ENCODE results near the gene ONECUT1. TPM values are rescaled to one million over a fixed set of nuclear protein-coding genes. Genes with fewer than 3 reads are reported as not detected.
A peak's percentile ranks its signal among the peaks of the same experiment; 100 is the strongest.

The ONECUT1 gene
- total RNA-seq, 1 experiment from 2014 or later: 35.9 TPM

DNA sequence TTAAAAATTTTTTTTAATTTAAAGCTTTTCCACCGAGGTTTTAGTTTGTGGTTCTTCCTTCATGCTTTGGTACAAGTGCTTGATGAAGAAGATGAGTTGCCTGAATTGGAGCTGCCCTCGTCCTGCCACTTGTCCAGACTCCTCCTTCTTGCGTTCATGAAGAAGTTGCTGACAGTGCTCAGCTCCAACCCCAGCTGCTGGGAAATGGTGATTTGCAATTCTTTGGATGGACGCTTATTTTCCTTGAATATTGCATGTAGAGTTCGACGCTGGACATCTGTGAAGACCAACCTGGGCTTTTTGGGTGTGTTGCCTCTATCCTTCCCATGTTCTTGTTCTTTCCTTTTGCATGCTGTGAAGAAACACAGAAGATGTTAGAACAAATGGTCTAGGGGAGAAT lies 32.6 kb downstream of the ONECUT1 start (continued):
- TF ChIP-seq, protein P1, sequence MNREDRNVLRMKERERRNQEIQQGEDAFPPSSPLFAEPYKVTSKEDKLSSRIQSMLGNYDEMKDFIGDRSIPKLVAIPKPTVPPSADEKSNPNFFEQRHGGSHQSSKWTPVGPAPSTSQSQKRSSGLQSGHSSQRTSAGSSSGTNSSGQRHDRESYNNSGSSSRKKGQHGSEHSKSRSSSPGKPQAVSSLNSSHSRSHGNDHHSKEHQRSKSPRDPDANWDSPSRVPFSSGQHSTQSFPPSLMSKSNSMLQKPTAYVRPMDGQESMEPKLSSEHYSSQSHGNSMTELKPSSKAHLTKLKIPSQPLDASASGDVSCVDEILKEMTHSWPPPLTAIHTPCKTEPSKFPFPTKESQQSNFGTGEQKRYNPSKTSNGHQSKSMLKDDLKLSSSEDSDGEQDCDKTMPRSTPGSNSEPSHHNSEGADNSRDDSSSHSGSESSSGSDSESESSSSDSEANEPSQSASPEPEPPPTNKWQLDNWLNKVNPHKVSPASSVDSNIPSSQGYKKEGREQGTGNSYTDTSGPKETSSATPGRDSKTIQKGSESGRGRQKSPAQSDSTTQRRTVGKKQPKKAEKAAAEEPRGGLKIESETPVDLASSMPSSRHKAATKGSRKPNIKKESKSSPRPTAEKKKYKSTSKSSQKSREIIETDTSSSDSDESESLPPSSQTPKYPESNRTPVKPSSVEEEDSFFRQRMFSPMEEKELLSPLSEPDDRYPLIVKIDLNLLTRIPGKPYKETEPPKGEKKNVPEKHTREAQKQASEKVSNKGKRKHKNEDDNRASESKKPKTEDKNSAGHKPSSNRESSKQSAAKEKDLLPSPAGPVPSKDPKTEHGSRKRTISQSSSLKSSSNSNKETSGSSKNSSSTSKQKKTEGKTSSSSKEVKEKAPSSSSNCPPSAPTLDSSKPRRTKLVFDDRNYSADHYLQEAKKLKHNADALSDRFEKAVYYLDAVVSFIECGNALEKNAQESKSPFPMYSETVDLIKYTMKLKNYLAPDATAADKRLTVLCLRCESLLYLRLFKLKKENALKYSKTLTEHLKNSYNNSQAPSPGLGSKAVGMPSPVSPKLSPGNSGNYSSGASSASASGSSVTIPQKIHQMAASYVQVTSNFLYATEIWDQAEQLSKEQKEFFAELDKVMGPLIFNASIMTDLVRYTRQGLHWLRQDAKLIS (CRISPR knock-in tag; IDR thresholded peaks at IDR 0.05; ENCODE audit: borderline replicate concordance): no peak

DNA sequence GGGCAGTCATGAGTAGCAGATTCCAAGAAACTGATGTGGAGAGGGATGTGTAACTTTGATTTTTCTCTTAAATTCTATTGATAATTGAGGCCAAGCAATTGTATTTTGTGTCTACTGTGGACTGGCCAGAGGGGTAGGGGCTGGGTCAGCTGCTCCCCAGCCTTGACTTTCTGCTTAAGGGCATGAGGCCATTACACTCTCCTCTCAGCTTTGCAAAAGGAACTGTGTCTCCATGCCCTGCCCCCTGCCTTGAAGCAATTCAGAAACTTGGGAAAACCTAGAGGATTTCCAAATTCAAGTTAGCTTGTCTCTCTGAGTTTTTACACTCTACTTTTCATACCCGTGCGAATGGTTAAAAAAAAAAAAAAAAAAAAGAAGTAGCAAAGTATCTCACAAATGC lies 38.6 kb downstream of the ONECUT1 start:
- Mint-ChIP-seq H3K4me1 (peaks cover 87% of the 10 kb centered on the region), H3K9me3 (peaks cover 7% of the 10 kb centered on the region), H3K4me3 (no peak overlapping the region), H3K36me3 (peaks cover 23% of the 10 kb centered on the region), H3K27me3 (ENCODE audit: low read depth) (no peaks in the 10 kb centered on the region), H3K27ac (peak overlapping the region; percentile 6)
- ATAC-seq (peak; percentile 75), DNase-seq (ENCODE audit: low spot score) (no peak)
- TF ChIP-seq JAZF1 (CRISPR knock-in tag; IDR thresholded peaks at IDR 0.05) (no peak), CREM (CRISPR knock-in tag; IDR thresholded peaks at IDR 0.05) (no peak)
- TF ChIP-seq, protein P2, sequence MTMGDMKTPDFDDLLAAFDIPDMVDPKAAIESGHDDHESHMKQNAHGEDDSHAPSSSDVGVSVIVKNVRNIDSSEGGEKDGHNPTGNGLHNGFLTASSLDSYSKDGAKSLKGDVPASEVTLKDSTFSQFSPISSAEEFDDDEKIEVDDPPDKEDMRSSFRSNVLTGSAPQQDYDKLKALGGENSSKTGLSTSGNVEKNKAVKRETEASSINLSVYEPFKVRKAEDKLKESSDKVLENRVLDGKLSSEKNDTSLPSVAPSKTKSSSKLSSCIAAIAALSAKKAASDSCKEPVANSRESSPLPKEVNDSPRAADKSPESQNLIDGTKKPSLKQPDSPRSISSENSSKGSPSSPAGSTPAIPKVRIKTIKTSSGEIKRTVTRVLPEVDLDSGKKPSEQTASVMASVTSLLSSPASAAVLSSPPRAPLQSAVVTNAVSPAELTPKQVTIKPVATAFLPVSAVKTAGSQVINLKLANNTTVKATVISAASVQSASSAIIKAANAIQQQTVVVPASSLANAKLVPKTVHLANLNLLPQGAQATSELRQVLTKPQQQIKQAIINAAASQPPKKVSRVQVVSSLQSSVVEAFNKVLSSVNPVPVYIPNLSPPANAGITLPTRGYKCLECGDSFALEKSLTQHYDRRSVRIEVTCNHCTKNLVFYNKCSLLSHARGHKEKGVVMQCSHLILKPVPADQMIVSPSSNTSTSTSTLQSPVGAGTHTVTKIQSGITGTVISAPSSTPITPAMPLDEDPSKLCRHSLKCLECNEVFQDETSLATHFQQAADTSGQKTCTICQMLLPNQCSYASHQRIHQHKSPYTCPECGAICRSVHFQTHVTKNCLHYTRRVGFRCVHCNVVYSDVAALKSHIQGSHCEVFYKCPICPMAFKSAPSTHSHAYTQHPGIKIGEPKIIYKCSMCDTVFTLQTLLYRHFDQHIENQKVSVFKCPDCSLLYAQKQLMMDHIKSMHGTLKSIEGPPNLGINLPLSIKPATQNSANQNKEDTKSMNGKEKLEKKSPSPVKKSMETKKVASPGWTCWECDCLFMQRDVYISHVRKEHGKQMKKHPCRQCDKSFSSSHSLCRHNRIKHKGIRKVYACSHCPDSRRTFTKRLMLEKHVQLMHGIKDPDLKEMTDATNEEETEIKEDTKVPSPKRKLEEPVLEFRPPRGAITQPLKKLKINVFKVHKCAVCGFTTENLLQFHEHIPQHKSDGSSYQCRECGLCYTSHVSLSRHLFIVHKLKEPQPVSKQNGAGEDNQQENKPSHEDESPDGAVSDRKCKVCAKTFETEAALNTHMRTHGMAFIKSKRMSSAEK (CRISPR knock-in tag; IDR thresholded peaks at IDR 0.05; ENCODE audit: borderline replicate concordance): no peak
- ChIA-PET POLR2A (interaction anchor here (0.7 kb wide), 1 partner anchor 71 kb away, joined by 3 read pairs; no protein-coding TSS in a partner anchor), CTCF (interaction anchor here (1.1 to 1.3 kb wide), 3 partner anchors 15 to 446 kb away, joined by 3 to 7 read pairs (median 3); no protein-coding TSS in a partner anchor)

DNA sequence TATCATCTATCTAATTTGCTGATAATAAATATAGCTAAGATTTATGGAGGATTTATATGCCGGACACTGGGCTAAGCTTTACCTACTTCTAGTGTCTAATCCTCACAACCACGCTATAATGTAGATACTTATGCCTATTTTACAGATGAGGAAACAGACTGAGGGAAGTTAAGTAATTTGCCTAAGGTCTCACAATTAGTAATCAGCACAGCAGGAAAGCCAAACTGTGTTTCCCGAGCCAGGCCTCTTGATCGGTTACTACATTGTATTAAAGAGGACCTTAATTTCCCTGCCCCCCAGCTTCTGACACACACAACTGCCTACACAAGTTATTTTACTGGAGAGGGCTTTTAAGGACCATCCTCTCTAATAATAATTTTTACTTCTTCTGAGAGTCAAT lies 40.9 kb downstream of the ONECUT1 start:
- DNase-seq (ENCODE audit: low spot score): no peak
- ATAC-seq: no peak
- peaks cover 7% of the 10 kb centered on the region for H3K9me3 Mint-ChIP-seq
- POLR2A ChIA-PET: no interaction called here
- peaks cover 84% of the 10 kb centered on the region for H3K4me1 Mint-ChIP-seq
- no peaks in the 10 kb centered on the region for H3K27me3 Mint-ChIP-seq (ENCODE audit: low read depth)
- H3K27ac Mint-ChIP-seq: peak overlapping the region; percentile 86; the same call in 1 of the 2 replicates
- peaks cover 11% of the 10 kb centered on the region for H3K36me3 Mint-ChIP-seq
- H3K4me3 Mint-ChIP-seq: no peak overlapping the region
- CTCF ChIA-PET: interaction anchor here (0.8 to 2.4 kb wide), 3 partner anchors 13 to 493 kb away, joined by 3 to 9 read pairs (median 4); no protein-coding TSS in a partner anchor
- no peak for TF ChIP-seq ZNF121 (CRISPR knock-in tag; IDR thresholded peaks at IDR 0.05)
- no peak for TF ChIP-seq RORB (CRISPR knock-in tag; IDR thresholded peaks at IDR 0.05)
- TF ChIP-seq RELA (CRISPR knock-in tag; IDR thresholded peaks at IDR 0.05; ENCODE audit: borderline replicate concordance): no peak
- TF ChIP-seq, protein P3, sequence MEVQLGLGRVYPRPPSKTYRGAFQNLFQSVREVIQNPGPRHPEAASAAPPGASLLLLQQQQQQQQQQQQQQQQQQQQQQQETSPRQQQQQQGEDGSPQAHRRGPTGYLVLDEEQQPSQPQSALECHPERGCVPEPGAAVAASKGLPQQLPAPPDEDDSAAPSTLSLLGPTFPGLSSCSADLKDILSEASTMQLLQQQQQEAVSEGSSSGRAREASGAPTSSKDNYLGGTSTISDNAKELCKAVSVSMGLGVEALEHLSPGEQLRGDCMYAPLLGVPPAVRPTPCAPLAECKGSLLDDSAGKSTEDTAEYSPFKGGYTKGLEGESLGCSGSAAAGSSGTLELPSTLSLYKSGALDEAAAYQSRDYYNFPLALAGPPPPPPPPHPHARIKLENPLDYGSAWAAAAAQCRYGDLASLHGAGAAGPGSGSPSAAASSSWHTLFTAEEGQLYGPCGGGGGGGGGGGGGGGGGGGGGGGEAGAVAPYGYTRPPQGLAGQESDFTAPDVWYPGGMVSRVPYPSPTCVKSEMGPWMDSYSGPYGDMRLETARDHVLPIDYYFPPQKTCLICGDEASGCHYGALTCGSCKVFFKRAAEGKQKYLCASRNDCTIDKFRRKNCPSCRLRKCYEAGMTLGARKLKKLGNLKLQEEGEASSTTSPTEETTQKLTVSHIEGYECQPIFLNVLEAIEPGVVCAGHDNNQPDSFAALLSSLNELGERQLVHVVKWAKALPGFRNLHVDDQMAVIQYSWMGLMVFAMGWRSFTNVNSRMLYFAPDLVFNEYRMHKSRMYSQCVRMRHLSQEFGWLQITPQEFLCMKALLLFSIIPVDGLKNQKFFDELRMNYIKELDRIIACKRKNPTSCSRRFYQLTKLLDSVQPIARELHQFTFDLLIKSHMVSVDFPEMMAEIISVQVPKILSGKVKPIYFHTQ (CRISPR knock-in tag; IDR thresholded peaks at IDR 0.05): no peak
- no peak for TF ChIP-seq ZNF232 (CRISPR knock-in tag; IDR thresholded peaks at IDR 0.05)
- TF ChIP-seq TCF7 (CRISPR knock-in tag; IDR thresholded peaks at IDR 0.05; ENCODE audit: low read depth): no peak
- TF ChIP-seq, protein P1 (CRISPR knock-in tag; IDR thresholded peaks at IDR 0.05; ENCODE audit: borderline replicate concordance): no peak
- TF ChIP-seq, protein P4, sequence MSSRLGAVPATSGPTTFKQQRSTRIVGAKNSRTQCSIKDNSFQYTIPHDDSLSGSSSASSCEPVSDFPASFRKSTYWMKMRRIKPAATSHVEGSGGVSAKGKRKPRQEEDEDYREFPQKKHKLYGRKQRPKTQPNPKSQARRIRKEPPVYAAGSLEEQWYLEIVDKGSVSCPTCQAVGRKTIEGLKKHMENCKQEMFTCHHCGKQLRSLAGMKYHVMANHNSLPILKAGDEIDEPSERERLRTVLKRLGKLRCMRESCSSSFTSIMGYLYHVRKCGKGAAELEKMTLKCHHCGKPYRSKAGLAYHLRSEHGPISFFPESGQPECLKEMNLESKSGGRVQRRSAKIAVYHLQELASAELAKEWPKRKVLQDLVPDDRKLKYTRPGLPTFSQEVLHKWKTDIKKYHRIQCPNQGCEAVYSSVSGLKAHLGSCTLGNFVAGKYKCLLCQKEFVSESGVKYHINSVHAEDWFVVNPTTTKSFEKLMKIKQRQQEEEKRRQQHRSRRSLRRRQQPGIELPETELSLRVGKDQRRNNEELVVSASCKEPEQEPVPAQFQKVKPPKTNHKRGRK (CRISPR knock-in tag; IDR thresholded peaks at IDR 0.05; ENCODE audit: borderline replicate concordance): no peak
- no peak for TF ChIP-seq NFE2L1 (CRISPR knock-in tag; IDR thresholded peaks at IDR 0.05)
- no peak for TF ChIP-seq SMAD4 (CRISPR knock-in tag; IDR thresholded peaks at IDR 0.05)
- TF ChIP-seq, protein P5, sequence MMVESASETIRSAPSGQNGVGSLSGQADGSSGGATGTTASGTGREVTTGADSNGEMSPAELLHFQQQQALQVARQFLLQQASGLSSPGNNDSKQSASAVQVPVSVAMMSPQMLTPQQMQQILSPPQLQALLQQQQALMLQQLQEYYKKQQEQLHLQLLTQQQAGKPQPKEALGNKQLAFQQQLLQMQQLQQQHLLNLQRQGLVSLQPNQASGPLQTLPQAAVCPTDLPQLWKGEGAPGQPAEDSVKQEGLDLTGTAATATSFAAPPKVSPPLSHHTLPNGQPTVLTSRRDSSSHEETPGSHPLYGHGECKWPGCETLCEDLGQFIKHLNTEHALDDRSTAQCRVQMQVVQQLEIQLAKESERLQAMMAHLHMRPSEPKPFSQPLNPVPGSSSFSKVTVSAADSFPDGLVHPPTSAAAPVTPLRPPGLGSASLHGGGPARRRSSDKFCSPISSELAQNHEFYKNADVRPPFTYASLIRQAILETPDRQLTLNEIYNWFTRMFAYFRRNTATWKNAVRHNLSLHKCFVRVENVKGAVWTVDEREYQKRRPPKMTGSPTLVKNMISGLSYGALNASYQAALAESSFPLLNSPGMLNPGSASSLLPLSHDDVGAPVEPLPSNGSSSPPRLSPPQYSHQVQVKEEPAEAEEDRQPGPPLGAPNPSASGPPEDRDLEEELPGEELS (CRISPR knock-in tag; IDR thresholded peaks at IDR 0.05): no peak
